ENCODE data around the gene FHIT.

GRCh38 chr3:60752809-60753208 lies 498.4 kb downstream of the FHIT start:
- TF ChIP-seq, protein P1, sequence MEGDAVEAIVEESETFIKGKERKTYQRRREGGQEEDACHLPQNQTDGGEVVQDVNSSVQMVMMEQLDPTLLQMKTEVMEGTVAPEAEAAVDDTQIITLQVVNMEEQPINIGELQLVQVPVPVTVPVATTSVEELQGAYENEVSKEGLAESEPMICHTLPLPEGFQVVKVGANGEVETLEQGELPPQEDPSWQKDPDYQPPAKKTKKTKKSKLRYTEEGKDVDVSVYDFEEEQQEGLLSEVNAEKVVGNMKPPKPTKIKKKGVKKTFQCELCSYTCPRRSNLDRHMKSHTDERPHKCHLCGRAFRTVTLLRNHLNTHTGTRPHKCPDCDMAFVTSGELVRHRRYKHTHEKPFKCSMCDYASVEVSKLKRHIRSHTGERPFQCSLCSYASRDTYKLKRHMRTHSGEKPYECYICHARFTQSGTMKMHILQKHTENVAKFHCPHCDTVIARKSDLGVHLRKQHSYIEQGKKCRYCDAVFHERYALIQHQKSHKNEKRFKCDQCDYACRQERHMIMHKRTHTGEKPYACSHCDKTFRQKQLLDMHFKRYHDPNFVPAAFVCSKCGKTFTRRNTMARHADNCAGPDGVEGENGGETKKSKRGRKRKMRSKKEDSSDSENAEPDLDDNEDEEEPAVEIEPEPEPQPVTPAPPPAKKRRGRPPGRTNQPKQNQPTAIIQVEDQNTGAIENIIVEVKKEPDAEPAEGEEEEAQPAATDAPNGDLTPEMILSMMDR (IDR thresholded peaks at IDR 0.05) = no peak
- no peak for TF ChIP-seq POLR2A (IDR thresholded peaks at IDR 0.05)

All from Peyer's patch (tissue), 4 donors.